Upper lobe of left lung (tissue), 4 donors: ENCODE data around the gene GPR62.
"Not testable (repeated sequence)": the region's sequence is repeated elsewhere in the genome, so short reads cannot be mapped to it uniquely, and the experiment has no call there.

Source experiments
- CTCF ChIP-seq, 6 experiments: fragments of 450-650 bp in 4 of 6; fragments of 200-600 bp in 2 of 6; sonication (generic) in 2 of 6; IDR thresholded peaks; one replicate each; pipeline ENCODE4 v1.5.1; 2016 to 2019; ENCODE audit warnings: antibody characterized with exemption in 6 of 6
- EP300 ChIP-seq, 4 donors: sonication (generic); formaldehyde crosslinking; IDR thresholded peaks; one replicate each; pipeline ENCODE4 v1.5.1; 2017; ENCODE audit warnings: antibody characterized with exemption in 4 of 4, control low read depth in 2 of 4
- POLR2A ChIP-seq, 4 donors: fragments of 450-650 bp; IDR thresholded peaks; one replicate each; pipeline ENCODE4 v1.5.1; 2016 to 2017; ENCODE audit warnings: antibody characterized with exemption in 4 of 4, mild to moderate bottlenecking in 2 of 4
- POLR2AphosphoS5 ChIP-seq, 2 donors: sonication (generic); formaldehyde crosslinking; IDR thresholded peaks; one replicate each; pipeline ENCODE4 v1.5.1; 2017; ENCODE audit warnings: antibody characterized with exemption in 2 of 2

- not testable (repeated sequence) for TF ChIP-seq POLR2AphosphoS5, EP300, POLR2A, CTCF (IDR thresholded peaks at IDR 0.05)
Observed at GRCh38 chr3:51993657-51994056, 38.5 kb downstream of the GPR62 start.
